Ascending aorta (tissue), 2 donors: ENCODE measurements around the gene BIRC7. TPM values are rescaled to one million over a fixed set of nuclear protein-coding genes. Genes with fewer than 3 reads are reported as not detected.
"Not testable (repeated sequence)": the region's sequence is repeated elsewhere in the genome, so short reads cannot be mapped to it uniquely, and the experiment has no call there.

Experiments used
- DNase-seq, 2 donors: peaks; one replicate each; pipeline ENCODE4 v3.0.0-alpha.2; 2019; ENCODE audit warnings: low spot score in 2 of 2
- H3K27ac ChIP-seq, 2 donors: fragments of 200-600 bp; sonication (generic); one replicate each; pipeline ENCODE4 v1.5.1; 2016 to 2017; ENCODE audit warnings: mild to moderate bottlenecking in 1 of 2
- H3K27me3 ChIP-seq: fragments of 200-600 bp; sonication (generic); one replicate; pipeline ENCODE4 v1.5.1; 2017
- H3K36me3 ChIP-seq, 2 donors: fragments of 200-600 bp; sonication (generic); one replicate each; pipeline ENCODE4 v1.5.1; 2016
- H3K4me1 ChIP-seq, 2 donors: fragments of 200-600 bp; sonication (generic); one replicate each; pipeline ENCODE4 v1.5.1; 2016 to 2017; ENCODE audit warnings: mild to moderate bottlenecking in 1 of 2
- H3K4me3 ChIP-seq, 2 donors: fragments of 200-600 bp; sonication (generic); one replicate each; pipeline ENCODE4 v1.5.1; 2016 to 2017; ENCODE audit warnings: mild to moderate bottlenecking in 1 of 2
- H3K9me3 ChIP-seq, 2 donors: fragments of 200-600 bp; sonication (generic); one replicate each; pipeline ENCODE4 v1.5.1; 2016
- CTCF ChIP-seq, 3 experiments: fragments of 200-600 bp in 2 of 3; fragments of 450-650 bp in 1 of 3; sonication (generic) in 2 of 3; IDR thresholded peaks; one replicate each; pipeline ENCODE4 v1.5.1; 2016 to 2019; ENCODE audit warnings: antibody characterized with exemption in 3 of 3, mild to moderate bottlenecking in 1 of 3, moderate library complexity in 1 of 3
- intact Hi-C: fragments of 100-400 bp; cut with DNase I; formaldehyde crosslinking; loops from one replicate; pipeline ENCODE4 v1.15.1; 2023
- total RNA-seq: library from RNA; depleted of rRNA; stranded (reverse); fragments of >200 nt; gene quantifications from one replicate; pipeline ENCODE4 v1.1.0, GENCODE V29; 2016

BIRC7 gene
- total RNA-seq, 1 donor from 2014 or later, result not detected

GRCh38 chr20:63218701-63219446 is 16.8 kb upstream of the BIRC7 start:
- intact Hi-C loops, result loop anchor here (5.0 to 10.0 kb wide), 6 partner anchors 282 to 756 kb away; partner anchors contain the start of genes GID8, GMEB2, SAMD10 and TCFL5
- Histone ChIP-seq H3K4me3 (no peak overlapping the region), H3K36me3 (no peaks in the 10 kb centered on the region), H3K27me3 (no peaks in the 10 kb centered on the region), H3K4me1 (peaks cover 0 to 14% of the 10 kb centered on the region in 2 donors), H3K9me3 (no peaks in the 10 kb centered on the region), H3K27ac (no peak overlapping the region)
- no peak for DNase-seq
- no peak for TF ChIP-seq CTCF (IDR thresholded peaks at IDR 0.05)

- Histone ChIP-seq H3K4me1 (peaks cover 0 to 14% of the 10 kb centered on the region in 2 donors), H3K27ac (no peak overlapping the region), H3K27me3 (no peaks in the 10 kb centered on the region), H3K9me3 (no peaks in the 10 kb centered on the region), H3K36me3 (no peaks in the 10 kb centered on the region), H3K4me3 (no peak overlapping the region)
- no peak for TF ChIP-seq CTCF (IDR thresholded peaks at IDR 0.05)
- intact Hi-C loops, result loop anchor here (5.0 to 10.0 kb wide), 6 partner anchors 282 to 755 kb away; partner anchors contain the start of genes GID8, GMEB2, SAMD10 and TCFL5
- DNase-seq, result no peak
Measured at GRCh38 chr20:63219447-63219821, 16.3 kb upstream of the BIRC7 start.

- Histone ChIP-seq H3K4me1 (peaks cover 0 to 12% of the 10 kb centered on the region in 2 donors), H3K36me3 (no peaks in the 10 kb centered on the region), H3K9me3 (no peaks in the 10 kb centered on the region), H3K27me3 (no peaks in the 10 kb centered on the region), H3K4me3 (no peak overlapping the region), H3K27ac (no peak overlapping the region)
- no peak for DNase-seq
- no peak for TF ChIP-seq CTCF (IDR thresholded peaks at IDR 0.05)
- intact Hi-C loops, result loop anchor here (5.0 to 10.0 kb wide), 6 partner anchors 283 to 755 kb away; partner anchors contain the start of genes GID8, GMEB2, SAMD10 and TCFL5
Measured at GRCh38 chr20:63219866-63220521, 15.7 kb upstream of the BIRC7 start.

- Histone ChIP-seq H3K27ac (no peak overlapping the region), H3K4me3 (no peak overlapping the region), H3K36me3 (no peaks in the 10 kb centered on the region), H3K9me3 (no peaks in the 10 kb centered on the region), H3K4me1 (peaks cover 0 to 9% of the 10 kb centered on the region in 2 donors), H3K27me3 (no peaks in the 10 kb centered on the region)
- no peak for TF ChIP-seq CTCF (IDR thresholded peaks at IDR 0.05)
- intact Hi-C loops, result no loop called here
- no peak for DNase-seq
Measured at GRCh38 chr20:63220696-63221399, 14.9 kb upstream of the BIRC7 start.

GRCh38 chr20:63221400-63222053 is 14.2 kb upstream of the BIRC7 start:
- H3K36me3 ChIP-seq, H3K9me3 ChIP-seq, DNase-seq, intact Hi-C loops, H3K27me3 ChIP-seq, H3K4me3 ChIP-seq, H3K4me1 ChIP-seq, H3K27ac ChIP-seq: not testable (repeated sequence)
